Activated CD8-positive, alpha-beta T cell treated with anti-CD3 and anti-CD28 coated beads, Interleukin-2, amount 10 ng/mL, durations not matched to agents 7 days and 5 days (primary cell): ENCODE measurements around the gene POU2F3. TPM values are rescaled to one million over a fixed set of nuclear protein-coding genes. Genes with fewer than 3 reads are reported as not detected.

Experiments
- ATAC-seq: fragments of 150-1000 bp; cut with Tn5 transposase; one replicate; pipeline ENCODE4 v1.10.0; 2021; ENCODE audit warnings: moderate library complexity
- CTCF ChIA-PET: fragments of 350-600 bp; sonication (Branson Sonifier 250); formaldehyde crosslinking; loops from one replicate; lab custom pipeline; 2021; ENCODE audit warnings: antibody characterized with exemption; lab: Charles Lee
- POLR2A ChIA-PET: fragments of 350-600 bp; sonication (Branson Sonifier 250); formaldehyde crosslinking; loops from one replicate; lab custom pipeline; 2021; ENCODE audit warnings: antibody characterized with exemption; lab: Charles Lee
- DNase-seq: peaks from one replicate; pipeline ENCODE4 v3.0.0-alpha.2; 2020
- H3K27ac Mint-ChIP-seq: one replicate; pipeline ENCODE4 v1.8.0; 2021; ENCODE audit warnings: mild to moderate bottlenecking, mixed read lengths
- H3K27me3 Mint-ChIP-seq: one replicate; pipeline ENCODE4 v1.8.0; 2021; ENCODE audit warnings: low read depth, mixed read lengths
- H3K36me3 Mint-ChIP-seq: one replicate; pipeline ENCODE4 v1.8.0; 2021; ENCODE audit warnings: low read depth, mixed read lengths
- H3K4me1 Mint-ChIP-seq: one replicate; pipeline ENCODE4 v1.8.0; 2021; ENCODE audit warnings: low read depth, mixed read lengths
- H3K4me3 Mint-ChIP-seq: one replicate; pipeline ENCODE4 v1.8.0; 2021; ENCODE audit warnings: mild to moderate bottlenecking, mixed read lengths
- H3K9me3 Mint-ChIP-seq: one replicate; pipeline ENCODE4 v1.8.0; 2022; ENCODE audit warnings: mixed read lengths; ENCODE audit not compliant: insufficient read depth
- total RNA-seq, 2 experiments: library from RNA; stranded (reverse); gene quantifications; one replicate each; pipeline ENCODE4 v1.2.3, GENCODE V29; 2021

Gene POU2F3
- total RNA-seq, 2 experiments from 2014 or later = not detected

DNA sequence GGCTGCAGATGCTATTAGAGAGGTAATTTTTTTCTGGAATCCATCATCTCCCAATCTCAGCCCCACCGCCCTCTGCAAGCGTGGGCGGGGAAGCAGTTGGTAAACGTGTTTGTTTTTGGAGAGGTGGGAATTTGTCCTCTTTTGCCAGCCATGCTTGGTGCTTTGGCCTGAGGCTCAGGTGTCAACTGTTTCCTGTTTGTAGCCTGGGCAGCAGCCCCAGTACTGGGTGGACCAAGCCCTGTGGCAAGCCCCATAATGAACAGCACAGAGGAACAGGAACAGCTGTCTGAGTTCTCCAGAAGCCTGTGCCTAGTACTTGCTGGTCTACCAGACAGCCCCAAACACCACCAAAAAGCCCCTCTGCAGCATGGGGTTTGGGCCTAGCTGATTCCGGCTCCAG lies 39.6 kb downstream of the POU2F3 start:
- POLR2A ChIA-PET = no interaction called here

DNA sequence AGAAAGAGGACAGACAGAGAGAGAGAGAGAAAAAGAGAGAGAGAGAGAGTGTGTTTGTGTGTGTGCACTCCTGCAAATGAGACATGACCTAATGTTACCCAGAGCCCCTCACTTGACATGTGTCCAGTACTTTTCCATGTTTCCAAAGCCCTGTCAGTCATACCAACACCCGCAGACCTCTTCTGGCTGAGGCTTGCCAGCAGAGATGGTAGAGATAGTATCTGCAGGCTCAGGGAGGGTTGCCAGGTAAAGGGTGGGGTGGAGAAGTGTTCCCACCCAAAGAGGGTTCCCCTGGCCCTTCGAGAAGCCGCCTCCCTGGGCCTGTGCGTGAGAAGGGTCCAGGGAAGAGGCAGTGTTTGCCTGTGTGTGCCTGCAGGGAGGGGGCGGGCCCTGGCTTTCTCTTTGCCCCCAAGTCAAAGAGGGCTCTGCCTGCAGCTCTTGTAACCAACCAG lies 40.7 kb downstream of the POU2F3 start:
- no peak overlapping the region for H3K4me3 Mint-ChIP-seq
- CTCF ChIA-PET = interaction anchor here (0.7 to 1.0 kb wide), 2 partner anchors 22 to 45 kb away, joined by 3 to 5 read pairs; no protein-coding TSS in a partner anchor
- no peak for ATAC-seq
- no peak for DNase-seq
- no peaks in the 10 kb centered on the region for H3K4me1 Mint-ChIP-seq
- H3K27me3 Mint-ChIP-seq = peaks cover 14% of the 10 kb centered on the region
- no peak overlapping the region for H3K27ac Mint-ChIP-seq
- H3K36me3 Mint-ChIP-seq = no peaks in the 10 kb centered on the region
- POLR2A ChIA-PET = no interaction called here
- H3K9me3 Mint-ChIP-seq = no peaks in the 10 kb centered on the region

More for the DNA sequence above, 39.6 kb downstream of the POU2F3 start:
- ATAC-seq (no peak), DNase-seq (no peak)
- CTCF ChIA-PET = no interaction called here
- H3K27me3 Mint-ChIP-seq = peaks cover 20% of the 10 kb centered on the region
- no peak overlapping the region for H3K4me3 Mint-ChIP-seq
- H3K4me1 Mint-ChIP-seq = no peaks in the 10 kb centered on the region
- no peaks in the 10 kb centered on the region for H3K36me3 Mint-ChIP-seq
- H3K9me3 Mint-ChIP-seq = no peaks in the 10 kb centered on the region
- no peak overlapping the region for H3K27ac Mint-ChIP-seq

DNA sequence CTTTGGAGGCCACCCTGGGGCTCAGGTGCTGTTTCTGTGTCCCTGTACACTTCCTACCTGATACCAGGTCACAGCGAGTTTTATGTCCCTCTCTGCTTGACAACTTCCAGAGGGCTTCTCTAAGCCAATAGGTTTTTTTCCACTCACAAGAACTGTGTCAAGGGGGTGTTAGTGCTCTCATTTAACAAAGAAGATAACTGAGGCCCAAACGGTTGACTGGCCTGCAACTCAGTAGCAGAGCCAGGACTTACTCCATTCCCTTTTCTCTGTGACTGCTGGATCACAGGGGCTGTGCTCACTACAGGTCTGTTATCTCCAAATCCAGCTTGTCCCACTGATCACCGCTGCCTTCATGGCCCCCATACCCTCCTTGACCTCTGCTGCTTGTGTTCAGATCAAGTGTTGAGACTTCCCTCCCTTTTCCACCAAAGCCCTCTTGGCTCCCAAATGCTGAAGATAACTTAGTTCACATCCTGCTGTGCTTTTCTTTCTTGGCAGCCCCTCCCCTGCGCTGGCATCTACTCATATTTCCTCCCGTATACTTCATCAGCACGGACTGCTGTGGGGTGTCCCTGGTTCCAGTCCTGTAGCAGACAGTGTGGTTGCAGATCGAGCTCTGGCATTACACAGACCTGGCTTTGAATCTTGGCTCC lies 41.3 kb downstream of the POU2F3 start:
- Mint-ChIP-seq H3K4me1 (no peaks in the 10 kb centered on the region), H3K36me3 (no peaks in the 10 kb centered on the region), H3K27ac (no peak overlapping the region), H3K9me3 (no peaks in the 10 kb centered on the region), H3K4me3 (no peak overlapping the region), H3K27me3 (peaks cover 16% of the 10 kb centered on the region)
- CTCF ChIA-PET = no interaction called here
- POLR2A ChIA-PET = no interaction called here
- no peak for ATAC-seq
- DNase-seq = no peak

DNA sequence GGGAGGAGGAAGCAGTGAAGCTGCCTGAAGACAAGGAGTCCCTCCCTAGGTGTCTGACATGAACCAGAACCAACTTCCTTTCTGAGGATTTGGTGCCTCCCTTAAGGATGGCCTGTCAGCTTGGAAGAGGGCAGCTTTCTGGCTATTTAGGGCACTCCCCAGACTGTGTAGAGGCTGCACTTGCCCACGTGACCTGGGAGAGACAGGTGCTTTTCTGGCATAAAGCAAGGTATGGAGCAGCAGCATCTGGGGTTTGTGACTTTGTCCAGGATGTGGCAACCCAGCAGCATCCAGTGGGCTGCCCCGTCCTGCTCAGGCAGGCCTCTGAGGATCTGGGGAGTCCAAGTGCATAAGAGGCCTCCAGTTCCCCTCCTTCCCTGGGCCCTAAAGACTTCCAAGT lies 43.2 kb downstream of the POU2F3 start:
- H3K27ac Mint-ChIP-seq = no peak overlapping the region
- H3K36me3 Mint-ChIP-seq = no peaks in the 10 kb centered on the region
- ATAC-seq (no peak), DNase-seq (no peak)
- H3K4me1 Mint-ChIP-seq = no peaks in the 10 kb centered on the region
- CTCF ChIA-PET = interaction anchor here (0.8 kb wide), 1 partner anchor 50 kb away, joined by 3 read pairs; no protein-coding TSS in a partner anchor
- H3K9me3 Mint-ChIP-seq = no peaks in the 10 kb centered on the region
- H3K4me3 Mint-ChIP-seq = no peak overlapping the region
- POLR2A ChIA-PET = no interaction called here
- H3K27me3 Mint-ChIP-seq = peaks cover 26% of the 10 kb centered on the region

GRCh38 chr11:120284272-120284671 lies 44.3 kb downstream of the POU2F3 start:
- Mint-ChIP-seq H3K27me3 (peaks cover 27% of the 10 kb centered on the region), H3K27ac (no peak overlapping the region), H3K9me3 (no peaks in the 10 kb centered on the region), H3K4me3 (no peak overlapping the region), H3K4me1 (no peaks in the 10 kb centered on the region), H3K36me3 (no peaks in the 10 kb centered on the region)
- ChIA-PET CTCF (no interaction called here), POLR2A (no interaction called here)
- DNase-seq (no peak), ATAC-seq (no peak)

GRCh38 chr11:120285256-120285655 lies 45.3 kb downstream of the POU2F3 start:
- Mint-ChIP-seq H3K9me3 (no peaks in the 10 kb centered on the region), H3K27ac (no peak overlapping the region), H3K4me1 (peaks cover 3% of the 10 kb centered on the region), H3K27me3 (peaks cover 34% of the 10 kb centered on the region), H3K36me3 (no peaks in the 10 kb centered on the region), H3K4me3 (no peak overlapping the region)
- DNase-seq (no peak), ATAC-seq (no peak)
- POLR2A ChIA-PET = no interaction called here
- CTCF ChIA-PET = no interaction called here

DNA sequence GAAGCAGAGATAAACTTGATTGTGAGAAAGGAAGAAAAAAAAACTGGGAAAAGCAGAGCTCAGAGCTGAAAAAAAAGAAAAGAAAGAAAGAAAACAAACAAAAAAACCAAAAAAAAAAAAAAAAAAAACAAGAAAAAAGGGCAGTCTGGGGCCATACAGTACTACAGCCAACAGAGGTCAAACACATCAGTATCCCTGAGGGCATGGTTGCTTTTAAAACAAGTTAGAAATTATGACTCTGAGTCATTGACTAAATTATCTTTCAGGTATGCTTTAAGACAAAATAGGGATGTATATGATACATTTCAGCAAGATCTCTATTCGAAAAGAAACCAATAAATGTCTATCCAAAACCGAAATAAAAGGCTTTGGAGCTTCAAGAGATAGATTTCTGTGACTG lies 48.1 kb downstream of the POU2F3 start:
- H3K27ac Mint-ChIP-seq = no peak overlapping the region
- ATAC-seq (no peak), DNase-seq (no peak)
- H3K4me3 Mint-ChIP-seq = no peak overlapping the region
- peaks cover 35% of the 10 kb centered on the region for H3K27me3 Mint-ChIP-seq
- no peaks in the 10 kb centered on the region for H3K36me3 Mint-ChIP-seq
- POLR2A ChIA-PET = no interaction called here
- peaks cover 3% of the 10 kb centered on the region for H3K4me1 Mint-ChIP-seq
- CTCF ChIA-PET = interaction anchor here (2.1 kb wide), 1 partner anchor 15 kb away, joined by 6 read pairs; no protein-coding TSS in a partner anchor
- H3K9me3 Mint-ChIP-seq = no peaks in the 10 kb centered on the region

- ATAC-seq (no peak), DNase-seq (no peak)
- CTCF ChIA-PET = interaction anchor here (3.3 kb wide), 1 partner anchor 14 kb away, joined by 12 read pairs; no protein-coding TSS in a partner anchor
- no peak overlapping the region for H3K27ac Mint-ChIP-seq
- no peaks in the 10 kb centered on the region for H3K9me3 Mint-ChIP-seq
- no peaks in the 10 kb centered on the region for H3K36me3 Mint-ChIP-seq
- H3K4me1 Mint-ChIP-seq = peaks cover 3% of the 10 kb centered on the region
- POLR2A ChIA-PET = no interaction called here
- H3K4me3 Mint-ChIP-seq = no peak overlapping the region
- peaks cover 39% of the 10 kb centered on the region for H3K27me3 Mint-ChIP-seq
Measured at GRCh38 chr11:120289426-120289825, 49.5 kb downstream of the POU2F3 start.

DNA sequence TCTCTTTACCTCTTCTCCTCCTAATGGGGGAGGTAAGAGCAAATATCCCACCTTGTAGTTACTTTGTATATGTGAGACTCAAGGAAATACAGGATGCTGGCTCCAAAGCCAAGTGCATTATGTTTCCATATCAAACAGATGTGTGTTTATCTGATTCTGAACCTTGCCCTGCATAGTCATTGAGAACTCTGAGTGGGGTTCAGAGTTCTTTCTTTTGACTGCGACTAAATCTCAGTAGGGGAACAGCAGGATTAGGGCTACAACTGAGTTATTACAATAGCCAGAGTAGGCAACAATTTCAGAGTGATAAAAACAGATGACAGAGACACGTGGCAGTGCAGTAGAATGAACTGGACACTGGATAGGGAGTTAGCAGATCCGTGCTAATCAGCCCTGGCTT lies 51.0 kb downstream of the POU2F3 start:
- no peak overlapping the region for H3K27ac Mint-ChIP-seq
- H3K36me3 Mint-ChIP-seq = no peaks in the 10 kb centered on the region
- no peak overlapping the region for H3K4me3 Mint-ChIP-seq
- DNase-seq = no peak
- H3K9me3 Mint-ChIP-seq = no peaks in the 10 kb centered on the region
- peaks cover 47% of the 10 kb centered on the region for H3K27me3 Mint-ChIP-seq
- ATAC-seq = no peak
- ChIA-PET POLR2A (no interaction called here), CTCF (interaction anchor here (3.3 kb wide), 1 partner anchor 12 kb away, joined by 12 read pairs; no protein-coding TSS in a partner anchor)
- H3K4me1 Mint-ChIP-seq = peaks cover 3% of the 10 kb centered on the region

- Mint-ChIP-seq H3K27me3 (peaks cover 43% of the 10 kb centered on the region), H3K4me3 (no peak overlapping the region), H3K27ac (no peak overlapping the region), H3K9me3 (no peaks in the 10 kb centered on the region), H3K4me1 (peaks cover 3% of the 10 kb centered on the region), H3K36me3 (no peaks in the 10 kb centered on the region)
- ChIA-PET POLR2A (no interaction called here), CTCF (interaction anchor here (0.8 kb wide), 1 partner anchor 10 kb away, joined by 3 read pairs; no protein-coding TSS in a partner anchor)
- ATAC-seq (no peak), DNase-seq (no peak)
Measured at GRCh38 chr11:120293038-120293800, 53.3 kb downstream of the POU2F3 start.

DNA sequence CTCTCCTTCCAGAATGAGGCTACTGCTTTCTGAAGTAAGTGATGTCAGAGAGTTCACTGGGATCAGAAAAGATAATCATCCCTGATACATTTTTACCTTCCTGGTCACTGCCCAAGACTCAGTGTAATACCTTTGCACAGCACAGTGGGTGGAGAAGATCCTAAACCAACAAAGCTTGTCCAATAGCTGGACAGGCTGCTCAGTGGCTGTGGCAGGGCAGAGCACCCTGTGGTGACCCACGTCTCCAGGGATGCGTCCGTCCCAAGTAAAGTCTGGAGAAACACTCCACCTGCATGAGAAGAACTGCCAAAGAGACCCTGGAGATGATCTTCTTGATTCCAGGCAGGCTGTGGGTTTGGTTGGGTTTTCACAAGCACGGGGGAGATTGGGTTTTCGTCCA lies 54.2 kb downstream of the POU2F3 start:
- ChIA-PET POLR2A (no interaction called here), CTCF (no interaction called here)
- no peak for DNase-seq
- Mint-ChIP-seq H3K36me3 (no peaks in the 10 kb centered on the region), H3K27me3 (peaks cover 45% of the 10 kb centered on the region), H3K27ac (no peak overlapping the region), H3K4me1 (peaks cover 3% of the 10 kb centered on the region), H3K4me3 (no peak overlapping the region), H3K9me3 (no peaks in the 10 kb centered on the region)
- no peak for ATAC-seq

GRCh38 chr11:120295099-120295498 lies 55.2 kb downstream of the POU2F3 start:
- no peaks in the 10 kb centered on the region for H3K4me1 Mint-ChIP-seq
- H3K4me3 Mint-ChIP-seq = no peak overlapping the region
- H3K27ac Mint-ChIP-seq = no peak overlapping the region
- no peaks in the 10 kb centered on the region for H3K36me3 Mint-ChIP-seq
- peaks cover 39% of the 10 kb centered on the region for H3K27me3 Mint-ChIP-seq
- ChIA-PET POLR2A (no interaction called here), CTCF (no interaction called here)
- ATAC-seq (no peak), DNase-seq (no peak)
- no peaks in the 10 kb centered on the region for H3K9me3 Mint-ChIP-seq
